HEK293 (cell line): ENCODE results near the gene LDLRAD3.

Experiments
- CTCF ChIA-PET: fragments of 350-600 bp; formaldehyde crosslinking; extraction: SDS; loops from one replicate; lab custom pipeline; 2021; ENCODE audit warnings: antibody characterized with exemption; lab: Yijun Ruan, JAX
- POLR2A ChIA-PET: fragments of 300-600 bp; formaldehyde crosslinking; extraction: SDS; loops from one replicate; lab custom pipeline; 2020; ENCODE audit warnings: antibody characterized with exemption, inconsistent platforms; lab: Yijun Ruan, JAX
- H3K27ac ChIP-seq: fragments of 200-500 bp; sonication (Bioruptor generic); 2 replicates; pipeline ENCODE4 v1.5.1; 2014; ENCODE audit warnings: low read depth, low read length, control low read depth, inconsistent platforms; ENCODE audit errors: extremely low read depth
- H3K36me3 ChIP-seq, 2 experiments: fragments of 200-500 bp in 1 of 2; sonication (Bioruptor generic) in 1 of 2; 1 replicate in 1 of 2; 2 replicates in 1 of 2; pipeline ENCODE4 v1.5.1; 2014 to 2017; ENCODE audit warnings: inconsistent platforms in 2 of 2, low read length in 2 of 2; ENCODE audit not compliant: control insufficient read depth in 2 of 2, insufficient read depth in 1 of 2
- H3K4me1 ChIP-seq: fragments of 200-500 bp; sonication (Bioruptor generic); 2 replicates; pipeline ENCODE4 v1.5.1; 2014; ENCODE audit warnings: mild to moderate bottlenecking, low read length, inconsistent platforms; ENCODE audit not compliant: control insufficient read depth, insufficient read depth
- H3K4me3 ChIP-seq: 2 replicates; pipeline ENCODE4 v1.5.1; 2011; ENCODE audit warnings: low read depth, mild to moderate bottlenecking, control low read depth, low read length, moderate library complexity
- H3K9me3 ChIP-seq: fragments of 200-500 bp; sonication (Bioruptor generic); 2 replicates; pipeline ENCODE4 v1.5.1; 2014; ENCODE audit warnings: low read depth, low read length, inconsistent platforms; ENCODE audit not compliant: control insufficient read depth, insufficient read depth
- BCL11A ChIP-seq: fragments of 450-650 bp; formaldehyde crosslinking; IDR thresholded peaks from 2 replicates; pipeline ENCODE4 v1.5.1; 2016; ENCODE audit warnings: low read depth, missing biosample characterization, missing genetic modification characterization
- GLI2 ChIP-seq: fragments of 450-650 bp; formaldehyde crosslinking; IDR thresholded peaks from 2 replicates; pipeline ENCODE4; 2017; ENCODE audit warnings: missing biosample characterization, missing genetic modification characterization, low read depth, borderline replicate concordance
- HIC1 ChIP-seq: fragments of 450-650 bp; formaldehyde crosslinking; IDR thresholded peaks from 2 replicates; pipeline ENCODE4 v1.5.1; 2016; ENCODE audit warnings: missing biosample characterization, missing genetic modification characterization
- KLF1 ChIP-seq: fragments of 450-650 bp; formaldehyde crosslinking; IDR thresholded peaks from 2 replicates; pipeline ENCODE4 v1.5.1; 2016; ENCODE audit warnings: missing biosample characterization, missing genetic modification characterization
- REST ChIP-seq: fragments of 450-650 bp; formaldehyde crosslinking; IDR thresholded peaks from 2 replicates; pipeline ENCODE4 v1.5.1; 2016; ENCODE audit warnings: missing biosample characterization, missing genetic modification characterization
- SETDB1 ChIP-seq: IDR thresholded peaks from one replicate; pipeline ENCODE4 v1.6.1; 2017; ENCODE audit warnings: mild to moderate bottlenecking, low read length, moderate library complexity, mixed read lengths; ENCODE audit not compliant: insufficient read length
- ZBTB1 ChIP-seq: fragments of 450-650 bp; formaldehyde crosslinking; IDR thresholded peaks from 2 replicates; pipeline ENCODE4 v1.5.1; 2016; ENCODE audit warnings: missing biosample characterization, missing genetic modification characterization
- ZBTB17 ChIP-seq: fragments of 450-650 bp; formaldehyde crosslinking; IDR thresholded peaks from 2 replicates; pipeline ENCODE4 v1.5.1; 2016; ENCODE audit warnings: missing biosample characterization, missing genetic modification characterization
- ZNF112 ChIP-seq: fragments of 450-650 bp; formaldehyde crosslinking; IDR thresholded peaks from 2 replicates; pipeline ENCODE4 v1.5.0; 2017; ENCODE audit warnings: missing biosample characterization, missing genetic modification characterization
- ZNF132 ChIP-seq: fragments of 450-650 bp; formaldehyde crosslinking; IDR thresholded peaks from 2 replicates; pipeline ENCODE4 v1.5.1; 2017; ENCODE audit warnings: missing biosample characterization, missing genetic modification characterization, borderline replicate concordance
- ZNF157 ChIP-seq: fragments of 450-650 bp; formaldehyde crosslinking; IDR thresholded peaks from 2 replicates; pipeline ENCODE4 v1.5.1; 2016; ENCODE audit warnings: missing biosample characterization, missing genetic modification characterization
- ZNF366 ChIP-seq: fragments of 450-650 bp; formaldehyde crosslinking; conservative IDR thresholded peaks from 2 replicates; pipeline ENCODE4 v1.5.1; 2016; ENCODE audit warnings: missing biosample characterization, missing genetic modification characterization
- ZNF561 ChIP-seq: fragments of 450-650 bp; IDR thresholded peaks from 2 replicates; pipeline ENCODE4 v1.5.1; 2018; ENCODE audit warnings: missing biosample characterization, missing genetic modification characterization, borderline replicate concordance
- ZNF670 ChIP-seq: fragments of 450-650 bp; formaldehyde crosslinking; IDR thresholded peaks from 2 replicates; pipeline ENCODE4 v1.5.1; 2016; ENCODE audit warnings: missing biosample characterization, missing genetic modification characterization, low read depth
- ZSCAN23 ChIP-seq: fragments of 450-650 bp; formaldehyde crosslinking; IDR thresholded peaks from 2 replicates; pipeline ENCODE4 v1.5.1; 2016; ENCODE audit warnings: missing biosample characterization, missing genetic modification characterization

LDLRAD3 gene

GRCh38 chr11:36053862-36054261, 110.0 kb downstream of the LDLRAD3 start (continued):
- TF ChIP-seq ZNF132 = no peak
- no peak for TF ChIP-seq ZNF561 (tag by site-specific recombination)
- no peak for TF ChIP-seq ZSCAN23 (tag by site-specific recombination)
- no peak for TF ChIP-seq ZNF670 (tag by site-specific recombination)
- no peak for TF ChIP-seq REST (tag by site-specific recombination)
- TF ChIP-seq ZNF112 (tag by site-specific recombination) = no peak
- no peak for TF ChIP-seq SETDB1
- no peak for TF ChIP-seq KLF1 (tag by site-specific recombination)

- Histone ChIP-seq H3K27ac (no peak overlapping the region), H3K4me1 (peaks cover 7% of the 10 kb centered on the region), H3K36me3 (no peaks in the 10 kb centered on the region)
- CTCF ChIA-PET = interaction anchor here (0.7 kb wide), 1 partner anchor 106 kb away, joined by 4 read pairs; no protein-coding TSS in a partner anchor
- TF ChIP-seq ZNF366 (peak; percentile 99), BCL11A (tag by site-specific recombination) (no peak), REST (tag by site-specific recombination) (no peak), ZBTB17 (peak; percentile 100), HIC1 (tag by site-specific recombination) (no peak), ZBTB1 (tag by site-specific recombination) (no peak), ZNF157 (no peak), GLI2 (tag by site-specific recombination) (no peak)
- TF ChIP-seq, all 188 proteins: peak for 2
- POLR2A ChIA-PET = no interaction called here
- Histone ChIP-seq H3K9me3 (no peaks in the 10 kb centered on the region), H3K4me3 (no peak overlapping the region)
Observed at GRCh38 chr11:36054628-36055027, 110.8 kb downstream of the LDLRAD3 start.
